ENCODE data around the gene ZNF837.

DNA sequence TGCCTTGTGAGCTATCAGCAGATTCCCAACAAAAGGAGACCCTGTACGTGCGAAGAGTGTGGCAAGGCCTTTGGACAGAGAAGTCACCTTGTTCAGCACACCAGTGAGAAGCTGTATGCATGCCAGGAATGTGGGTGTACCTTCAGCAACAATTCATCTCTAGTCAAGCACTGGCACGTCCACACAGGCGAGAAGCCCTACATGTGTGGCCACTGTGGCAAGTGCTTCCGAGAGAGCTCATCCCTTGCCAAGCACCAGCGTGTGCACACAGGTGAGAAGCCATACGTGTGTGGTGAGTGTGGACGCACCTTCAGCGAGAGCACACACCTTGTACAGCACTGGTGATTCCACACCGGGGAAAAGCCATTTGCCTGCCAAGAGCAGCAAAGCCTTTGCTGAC lies 61.6 kb downstream of the ZNF837 start:
- TF ChIP-seq PPARA (CRISPR knock-in tag; IDR thresholded peaks at IDR 0.05; ENCODE audit: borderline replicate concordance) (no peak), BACH2 (CRISPR knock-in tag; IDR thresholded peaks at IDR 0.05; ENCODE audit: borderline replicate concordance) (no peak), TOX (CRISPR knock-in tag; IDR thresholded peaks at IDR 0.05; ENCODE audit: borderline replicate concordance) (no peak), CSRNP3 (CRISPR knock-in tag; IDR thresholded peaks at IDR 0.05) (no peak), ZC3H10 (CRISPR knock-in tag; IDR thresholded peaks at IDR 0.05) (no peak), ESRRG (CRISPR knock-in tag; IDR thresholded peaks at IDR 0.05) (no peak), RARB (CRISPR knock-in tag; IDR thresholded peaks at IDR 0.05) (no peak)
- TF ChIP-seq, protein P1, sequence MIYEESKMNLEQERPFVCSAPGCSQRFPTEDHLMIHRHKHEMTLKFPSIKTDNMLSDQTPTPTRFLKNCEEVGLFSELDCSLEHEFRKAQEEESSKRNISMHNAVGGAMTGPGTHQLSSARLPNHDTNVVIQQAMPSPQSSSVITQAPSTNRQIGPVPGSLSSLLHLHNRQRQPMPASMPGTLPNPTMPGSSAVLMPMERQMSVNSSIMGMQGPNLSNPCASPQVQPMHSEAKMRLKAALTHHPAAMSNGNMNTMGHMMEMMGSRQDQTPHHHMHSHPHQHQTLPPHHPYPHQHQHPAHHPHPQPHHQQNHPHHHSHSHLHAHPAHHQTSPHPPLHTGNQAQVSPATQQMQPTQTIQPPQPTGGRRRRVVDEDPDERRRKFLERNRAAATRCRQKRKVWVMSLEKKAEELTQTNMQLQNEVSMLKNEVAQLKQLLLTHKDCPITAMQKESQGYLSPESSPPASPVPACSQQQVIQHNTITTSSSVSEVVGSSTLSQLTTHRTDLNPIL (CRISPR knock-in tag; IDR thresholded peaks at IDR 0.05; ENCODE audit: low read depth), result no peak
